Keratinocyte (primary cell): ENCODE results near the gene MAGIX. TPM values are rescaled to one million over a fixed set of nuclear protein-coding genes. Genes with fewer than 3 reads are reported as not detected.

Source experiments
- DNase-seq: peaks from one replicate; pipeline ENCODE4 v3.0.0-alpha.2; 2011; ENCODE audit warnings: low read depth, missing footprints, low spot score
- FAIRE-seq: peaks from 2 replicates; lab custom pipeline; 2011; peaks lifted over from hg19 to GRCh38; lab: Jason Lieb, UNC
- H2AFZ ChIP-seq: 2 replicates; pipeline ENCODE4 v1.6.0; 2012; ENCODE audit warnings: low read length, control low read depth, inconsistent platforms; ENCODE audit not compliant: control insufficient read depth
- H3K27ac ChIP-seq: 2 replicates; pipeline ENCODE4 v1.5.1; 2011; ENCODE audit warnings: low read length; ENCODE audit not compliant: control insufficient read depth, insufficient read depth
- H3K27me3 ChIP-seq: 3 replicates; pipeline ENCODE4 v1.6.0; 2011; ENCODE audit warnings: low read length; ENCODE audit not compliant: control insufficient read depth, insufficient read depth; ENCODE audit errors: extremely low read depth
- H3K36me3 ChIP-seq, 2 experiments: 2 replicates in 1 of 2; 3 replicates in 1 of 2; pipeline ENCODE4 v1.5.1; 2011; ENCODE audit warnings: low read length in 2 of 2, mild to moderate bottlenecking in 1 of 2; ENCODE audit not compliant: control insufficient read depth in 2 of 2, insufficient read depth in 2 of 2; ENCODE audit errors: extremely low read depth in 1 of 2
- H3K4me1 ChIP-seq: 3 replicates; pipeline ENCODE4 v1.5.1; 2011; ENCODE audit warnings: low read length; ENCODE audit not compliant: control insufficient read depth, insufficient read depth; ENCODE audit errors: extremely low read depth
- H3K4me2 ChIP-seq: 3 replicates; pipeline ENCODE4 v1.6.0; 2011; ENCODE audit warnings: low read depth, low read length; ENCODE audit not compliant: control insufficient read depth, insufficient read depth; ENCODE audit errors: extremely low read depth
- H3K4me3 ChIP-seq, 3 experiments: fragments of 200-600 bp in 1 of 3; sonication (generic) in 1 of 3; 2 replicates in 2 of 3; 3 replicates in 1 of 3; pipeline ENCODE4 v1.5.1; 2011 to 2016; ENCODE audit warnings: low read length in 3 of 3, mild to moderate bottlenecking in 3 of 3, control low read depth in 2 of 3, inconsistent platforms in 1 of 3, low read depth in 1 of 3, mixed read lengths in 1 of 3, mixed run types in 1 of 3, moderate library complexity in 1 of 3; ENCODE audit not compliant: control insufficient read depth in 2 of 3, insufficient read depth in 2 of 3; ENCODE audit errors: extremely low read depth in 1 of 3
- H3K79me2 ChIP-seq: 2 replicates; pipeline ENCODE4 v1.6.0; 2012; ENCODE audit warnings: low read length; ENCODE audit not compliant: control insufficient read depth, insufficient read depth
- H3K9ac ChIP-seq: 3 replicates; pipeline ENCODE4 v1.6.0; 2011; ENCODE audit warnings: low read length; ENCODE audit not compliant: control insufficient read depth, insufficient read depth; ENCODE audit errors: extremely low read depth
- H3K9me1 ChIP-seq: 3 replicates; pipeline ENCODE4 v1.6.0; 2011; ENCODE audit warnings: low read length; ENCODE audit not compliant: control insufficient read depth, insufficient read depth; ENCODE audit errors: extremely low read depth
- H3K9me3 ChIP-seq: 2 replicates; pipeline ENCODE4 v1.5.1; 2012; ENCODE audit warnings: low read depth, low read length; ENCODE audit not compliant: control insufficient read depth
- H4K20me1 ChIP-seq: 3 replicates; pipeline ENCODE4 v1.6.0; 2011; ENCODE audit warnings: low read length; ENCODE audit not compliant: control insufficient read depth, insufficient read depth; ENCODE audit errors: extremely low read depth
- CTCF ChIP-seq, 3 experiments: IDR thresholded peaks in 1 of 3; conservative IDR thresholded peaks in 1 of 3; optimal IDR thresholded peaks in 1 of 3; 2 replicates in 2 of 3; 3 replicates in 1 of 3; pipeline versions ENCODE3 to v1.5.1; 2011; ENCODE audit warnings: low read length in 3 of 3, mild to moderate bottlenecking in 3 of 3, moderate library complexity in 2 of 3, control low read depth in 1 of 3, inconsistent platforms in 1 of 3; ENCODE audit not compliant: insufficient read depth in 2 of 3; ENCODE audit errors: extremely low read depth in 1 of 3
- EZH2 ChIP-seq: IDR thresholded peaks from one replicate; pipeline ENCODE4 v1.6.1; 2012; ENCODE audit warnings: inconsistent platforms, mild to moderate bottlenecking, low read length, moderate library complexity
- dilution Hi-C: fragments of 300-500 bp; cut with MboI; formaldehyde crosslinking; loops from one replicate; pipeline ENCODE4 v1.7.0; 2020; ENCODE audit warnings: low sequenced_read_pairs; ENCODE audit not compliant: extremely low pct_ligation_motif_present
- polyA plus RNA-seq, 5 experiments: library from polyadenylated mRNA; depleted of rRNA in 3 of 5; stranded (reverse) in 3 of 5; stranded (forward) in 1 of 5; unstranded in 1 of 5; fragments of >200 nt; gene quantifications; 1 replicate in 1 of 5; 2 replicates in 3 of 5; 3 replicates in 1 of 5; pipeline versions ENCODE4 v1.2.1 to v1.2.3, GENCODE V29; 2011 to 2012; ENCODE audit warnings: missing spikeins in 2 of 5, low read depth in 1 of 5, low replicate concordance in 1 of 5

MAGIX gene
- polyA plus RNA-seq, 1 donor (not counting 4 experiments of a cell fraction or from before 2014, with no cell fraction given), result 0.51 TPM

GRCh38 chrX:49197543-49198087 is 35.1 kb downstream of the MAGIX start:
- H3K9me3 ChIP-seq, result no peaks in the 10 kb centered on the region
- dilution Hi-C loops, result no loop called here
- no peak for TF ChIP-seq CTCF (optimal IDR thresholded peaks at IDR 0.05 in 1 of 3, IDR thresholded peaks at IDR 0.05 in 1 of 3, conservative IDR thresholded peaks at IDR 0.05 in 1 of 3; ENCODE audit: extremely low read depth in 1 of 3, insufficient read depth in 2 of 3, low read length in 3 of 3)
- no peak for TF ChIP-seq EZH2

DNA sequence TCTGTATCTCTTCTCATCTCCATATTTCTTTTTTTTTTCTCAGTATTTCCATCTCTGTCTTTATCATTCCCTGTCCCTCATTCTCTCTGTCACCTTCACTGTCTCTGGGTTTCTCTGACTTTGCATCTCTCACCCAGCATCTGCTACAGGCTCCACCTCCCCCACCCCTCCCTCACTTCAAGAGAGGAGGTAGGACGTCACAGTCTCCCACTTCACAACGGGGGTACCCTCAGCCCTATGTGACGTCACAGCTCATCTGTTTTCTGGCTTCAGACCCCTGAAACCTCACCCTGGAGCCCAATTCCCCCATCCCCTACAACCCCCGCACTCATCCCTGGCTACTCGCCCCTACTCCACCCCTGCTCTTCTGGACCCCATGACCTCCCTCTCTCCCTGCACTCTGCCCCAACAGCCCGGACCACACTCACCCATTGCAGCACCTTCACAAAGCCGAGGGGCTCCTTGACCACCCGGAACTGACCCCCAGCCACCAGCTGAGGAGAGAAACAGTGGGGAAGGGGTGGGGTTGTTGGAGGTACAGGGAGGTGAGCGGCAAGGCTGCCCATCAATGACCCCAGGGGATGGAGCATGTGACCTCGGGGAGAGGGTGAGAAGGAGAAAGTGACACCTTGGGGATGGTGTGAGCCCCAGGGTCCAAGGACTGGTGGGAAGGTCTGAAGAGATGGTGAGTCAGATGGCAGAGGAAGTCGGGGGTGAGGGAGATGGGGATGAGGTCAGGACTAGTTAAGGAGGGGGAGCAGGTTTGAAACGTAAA is 36.2 kb downstream of the MAGIX start:
- no peak for FAIRE-seq
- dilution Hi-C loops, result no loop called here
- Histone ChIP-seq H4K20me1 (no peaks in the 10 kb centered on the region), H2AFZ (no peak overlapping the region), H3K4me1 (peaks cover 4% of the 10 kb centered on the region), H3K9me3 (no peaks in the 10 kb centered on the region), H3K9me1 (no peaks in the 10 kb centered on the region), H3K9ac (no peak overlapping the region), H3K79me2 (no peaks in the 10 kb centered on the region), H3K4me2 (no peak overlapping the region), H3K27me3 (peaks cover 2% of the 10 kb centered on the region), H3K27ac (no peak overlapping the region), H3K4me3 (no peak overlapping the region), H3K36me3 (no peaks in the 10 kb centered on the region)
- DNase-seq, result no peak
- no peak for TF ChIP-seq CTCF (optimal IDR thresholded peaks at IDR 0.05 in 1 of 3, IDR thresholded peaks at IDR 0.05 in 1 of 3, conservative IDR thresholded peaks at IDR 0.05 in 1 of 3; ENCODE audit: extremely low read depth in 1 of 3, insufficient read depth in 2 of 3, low read length in 3 of 3)
- TF ChIP-seq EZH2, result no peak

More at GRCh38 chrX:49197543-49198087, 35.1 kb downstream of the MAGIX start:
- Histone ChIP-seq H3K27ac (no peak overlapping the region), H3K79me2 (no peaks in the 10 kb centered on the region), H3K4me1 (peaks cover 4% of the 10 kb centered on the region), H3K36me3 (no peaks in the 10 kb centered on the region), H4K20me1 (no peaks in the 10 kb centered on the region), H3K9ac (no peak overlapping the region), H3K4me2 (no peak overlapping the region), H3K27me3 (peaks cover 2% of the 10 kb centered on the region), H3K4me3 (no peak overlapping the region), H2AFZ (no peak overlapping the region), H3K9me1 (no peaks in the 10 kb centered on the region)
- no peak for DNase-seq
- FAIRE-seq, result no peak
